Central memory CD4-positive, alpha-beta T cell (primary cell): Measurements from ENCODE around the gene COG4.
"Not testable (repeated sequence)": the region's sequence is repeated elsewhere in the genome, so short reads cannot be mapped to it uniquely, and the experiment has no call there.

Source experiments
- DNase-seq: peaks from one replicate; pipeline ENCODE4 v3.0.0; 2022
- total RNA-seq, 3 experiments: gene quantifications; one replicate each; lab custom pipeline; 2026; lab: John Stamatoyannopoulos, UW

COG4 gene
- 24.1 to 71.4 (median 70.7) reads per million in 3 experiments for total RNA-seq

- DNase-seq, result peak; percentile 89
Observed at GRCh38 chr16:70523076-70523742, at the start of gene COG4. TSS of gene COG4 (minus strand) at chr16:70523554. CDS start at chr16:70523543, 11 bp downstream.

GRCh38 chr16:70572926-70573270 is 49.5 kb upstream of the COG4 start:
- DNase-seq, result no peak

- no peak for DNase-seq
Observed at GRCh38 chr16:70572050-70572925, 48.9 kb upstream of the COG4 start.

- DNase-seq, result no peak
Observed at GRCh38 chr16:70571623-70572022, 48.3 kb upstream of the COG4 start.

- DNase-seq, result no peak
Observed at GRCh38 chr16:70570967-70571570, 47.7 kb upstream of the COG4 start.

- DNase-seq, result no peak
Observed at GRCh38 chr16:70569752-70570151, 46.4 kb upstream of the COG4 start.

- DNase-seq, result no peak
Observed at GRCh38 chr16:70568601-70569237, 45.4 kb upstream of the COG4 start.

GRCh38 chr16:70565053-70565452 is 41.7 kb upstream of the COG4 start:
- no peak for DNase-seq

- DNase-seq, result no peak
Observed at GRCh38 chr16:70563636-70564035, 40.3 kb upstream of the COG4 start.

- DNase-seq, result no peak
Observed at GRCh38 chr16:70561623-70562022, 38.3 kb upstream of the COG4 start.

GRCh38 chr16:70556063-70556462 is 32.7 kb upstream of the COG4 start:
- no peak for DNase-seq

GRCh38 chr16:70553645-70554044 is 30.3 kb upstream of the COG4 start:
- DNase-seq, result no peak

- DNase-seq, result no peak
Observed at GRCh38 chr16:70552675-70553074, 29.3 kb upstream of the COG4 start.

GRCh38 chr16:70551788-70552187 is 28.4 kb upstream of the COG4 start:
- no peak for DNase-seq

GRCh38 chr16:70550082-70550481 is 26.7 kb upstream of the COG4 start:
- DNase-seq, result no peak

- no peak for DNase-seq
Observed at GRCh38 chr16:70548936-70549335, 25.6 kb upstream of the COG4 start.

- no peak for DNase-seq
Observed at GRCh38 chr16:70544548-70544947, 21.2 kb upstream of the COG4 start.

GRCh38 chr16:70540994-70541393 is 17.6 kb upstream of the COG4 start:
- DNase-seq, result no peak

- DNase-seq, result no peak
Observed at GRCh38 chr16:70534971-70535370, 11.6 kb upstream of the COG4 start.

GRCh38 chr16:70529954-70530353 is 6.6 kb upstream of the COG4 start:
- not testable (repeated sequence) for DNase-seq

GRCh38 chr16:70529051-70529777 is 5.9 kb upstream of the COG4 start:
- peak; percentile 25 for DNase-seq

GRCh38 chr16:70527315-70527996 is 4.1 kb upstream of the COG4 start:
- no peak for DNase-seq
